Astrocyte (in vitro differentiated cells and primary cell): ENCODE data around the gene CELA3B.

Experiments
- CTCF ChIP-seq: IDR thresholded peaks from 2 replicates; pipeline ENCODE4 v1.5.1; 2011; ENCODE audit warnings: low read depth, mild to moderate bottlenecking, inconsistent platforms, low read length, moderate library complexity; ENCODE audit not compliant: insufficient read depth
- EZH2 ChIP-seq: IDR thresholded peaks from 2 replicates; pipeline ENCODE4 v1.6.1; 2012; ENCODE audit warnings: mild to moderate bottlenecking, low read length, inconsistent platforms; ENCODE audit not compliant: insufficient read depth

GRCh38 chr1:21961799-21962198, 15.0 kb upstream of the CELA3B start:
- TF ChIP-seq CTCF (no peak), EZH2 (no peak)
